Inflammatory macrophage treated with lipopolysaccharide for 1 hour (primary cell): ENCODE data around the gene MORN5.

Experiments used
- DNase-seq, 2 donors: peaks; one replicate each; pipeline ENCODE4 v3.0.0-alpha.2; 2020 to 2022

MORN5 gene

GRCh38 chr9:122218071-122218934 lies 58.6 kb downstream of the MORN5 start:
- DNase-seq = no peak

DNA sequence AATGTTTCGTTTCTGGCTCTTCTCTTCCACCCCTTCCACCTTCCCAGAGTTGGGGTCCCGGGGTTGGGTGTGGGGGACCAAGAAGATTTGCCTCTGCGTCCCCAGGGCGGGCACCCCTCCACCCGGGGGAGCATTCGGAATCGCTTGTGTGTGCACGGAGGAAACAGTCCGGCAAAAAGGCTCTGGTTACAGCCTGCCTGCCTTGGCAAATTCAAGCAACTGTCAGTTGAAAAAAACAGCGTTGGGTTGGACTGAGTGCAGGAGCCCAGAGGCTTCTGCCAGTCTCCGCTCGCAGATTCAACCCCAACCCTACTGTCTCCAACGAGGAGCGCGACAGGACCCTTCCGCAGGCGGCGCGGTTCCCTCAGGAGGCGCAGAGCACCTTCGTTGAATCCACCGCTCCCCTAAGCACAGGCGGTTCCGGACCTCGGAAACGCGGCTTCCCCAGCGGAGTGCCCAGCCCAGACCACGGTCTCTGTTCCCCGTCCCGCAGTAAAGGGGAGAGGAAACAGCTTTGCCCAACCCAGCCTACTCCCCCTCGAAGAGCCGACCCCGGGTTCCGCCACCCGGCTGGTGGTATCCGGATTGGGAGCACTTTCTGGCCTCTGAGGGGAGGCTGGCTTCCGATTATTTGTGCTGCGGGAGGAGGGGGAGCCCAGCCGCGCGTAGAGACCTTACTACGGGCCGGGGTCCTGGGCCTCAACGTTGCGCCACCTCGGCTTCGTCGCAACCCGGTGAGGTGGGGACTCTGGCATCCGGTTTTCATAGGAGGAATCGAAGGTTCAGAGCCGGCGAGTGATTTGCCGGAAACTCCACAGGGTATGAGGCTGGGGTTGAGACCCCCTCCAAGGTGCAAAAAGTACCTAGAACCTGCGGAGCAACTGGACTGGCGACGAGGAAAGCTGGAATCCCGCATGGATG lies 59.5 kb downstream of the MORN5 start:
- DNase-seq = no peak

DNA sequence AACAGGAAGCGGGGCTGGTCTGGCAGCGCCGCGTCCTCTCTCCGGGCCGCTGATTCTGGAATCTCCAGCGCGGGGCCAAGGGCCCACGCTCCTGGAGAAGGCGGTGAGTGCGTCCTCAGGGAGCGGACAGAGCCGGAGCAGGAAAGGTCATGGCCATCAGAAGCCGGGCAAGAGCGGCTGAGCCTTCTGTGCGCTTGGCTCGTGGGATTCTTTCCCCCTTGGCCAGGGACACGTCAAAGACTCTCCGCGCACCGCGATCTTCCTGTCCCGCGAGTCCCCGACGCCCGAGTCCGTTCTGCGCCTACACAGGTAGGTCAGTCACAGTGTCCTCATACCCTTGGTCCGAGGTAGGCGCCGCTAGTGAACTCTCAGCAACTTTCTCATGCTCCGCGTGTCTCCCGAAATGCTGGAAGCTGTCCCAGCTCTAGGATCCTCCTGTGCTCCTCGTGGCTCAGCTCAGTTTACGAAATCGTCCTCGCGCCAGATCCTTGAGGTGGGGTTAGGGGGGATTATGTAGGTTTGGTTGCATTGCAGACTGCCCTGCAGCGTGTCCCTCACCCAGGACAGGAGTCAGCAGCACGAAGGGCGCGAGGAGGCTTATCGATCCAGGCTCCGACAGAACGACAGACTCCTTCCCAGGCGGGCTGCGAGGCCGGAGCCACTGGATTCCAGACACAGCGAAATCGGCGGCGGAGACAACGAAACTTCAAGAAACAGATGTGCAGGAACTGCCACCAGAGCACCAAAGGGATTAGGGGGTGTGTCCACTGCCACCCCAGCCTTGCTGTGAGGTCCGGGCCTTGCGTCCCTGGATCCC lies 60.4 kb downstream of the MORN5 start:
- DNase-seq = no peak

- no peak for DNase-seq
Observed at GRCh38 chr9:122220673-122221182, 61.0 kb downstream of the MORN5 start.

DNA sequence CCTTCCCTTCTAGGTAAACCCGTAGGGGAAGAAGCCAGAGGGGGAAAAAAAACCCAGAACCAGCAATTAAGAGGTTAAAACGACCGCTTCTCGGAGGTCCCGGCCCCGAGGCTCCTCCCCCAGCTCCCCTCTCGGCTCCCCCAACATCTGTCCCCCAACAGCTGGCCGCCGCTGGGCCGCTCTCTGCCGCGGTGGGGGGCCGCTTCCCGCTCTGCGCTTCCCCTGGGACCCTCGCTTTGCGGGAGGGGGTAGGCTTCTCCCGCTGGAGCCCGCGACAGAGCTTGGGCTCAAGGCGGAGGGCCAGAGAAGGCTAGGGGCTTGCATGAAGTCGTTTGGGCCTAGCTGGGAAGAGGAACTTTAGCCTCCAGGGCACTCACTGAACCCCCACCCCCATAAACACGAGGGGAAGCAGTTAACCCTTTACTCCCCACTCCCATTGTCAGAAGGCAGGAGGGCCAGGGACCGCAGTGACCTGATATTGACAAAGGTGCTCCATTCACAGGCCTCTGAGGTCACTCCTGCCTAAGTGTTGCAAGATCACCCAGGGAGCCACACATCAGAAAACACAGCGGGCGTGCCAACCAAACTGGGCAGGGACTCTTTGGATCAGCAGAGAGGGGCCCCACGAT lies 61.6 kb downstream of the MORN5 start:
- DNase-seq = no peak

DNA sequence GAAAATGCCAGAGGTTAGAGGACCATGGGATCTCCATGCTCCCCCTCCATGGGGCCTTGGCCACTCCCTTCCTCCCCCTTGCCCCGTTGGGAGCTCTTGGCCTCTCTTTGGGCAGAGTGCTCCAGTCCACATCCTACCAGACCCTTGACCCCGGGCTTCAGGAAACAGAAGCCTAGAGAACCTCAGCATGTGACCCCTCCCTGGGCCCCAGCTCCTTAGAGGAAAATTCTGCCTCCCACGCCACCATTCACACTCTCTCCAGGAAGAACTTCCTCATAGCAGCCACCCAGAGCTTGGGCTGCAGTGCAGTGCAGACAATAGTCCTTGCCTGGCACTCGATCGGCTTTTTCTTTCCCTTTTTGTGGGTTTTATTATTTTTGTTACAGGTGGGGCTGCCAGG lies 63.1 kb downstream of the MORN5 start:
- peak; percentile 47 to 54 for DNase-seq

DNA sequence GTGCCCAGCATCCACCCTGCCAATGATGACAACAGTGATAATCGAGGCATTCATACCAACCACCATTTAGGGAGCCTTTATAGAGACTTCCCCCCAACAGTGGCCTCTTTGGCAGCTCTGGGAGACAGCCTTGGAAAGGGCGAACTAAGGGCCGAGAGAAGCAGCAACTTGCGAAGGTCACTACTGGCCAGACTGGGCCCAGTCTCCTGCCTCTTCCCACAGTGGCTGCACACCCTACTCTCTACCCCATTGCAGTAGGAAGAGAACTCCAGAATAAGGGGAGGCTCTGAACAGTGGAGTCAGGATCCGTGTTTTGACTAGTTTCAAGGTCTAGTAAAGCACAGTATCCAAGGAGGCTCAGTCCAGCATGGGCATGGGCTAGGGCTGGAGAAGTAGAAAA lies 63.7 kb downstream of the MORN5 start:
- DNase-seq = no peak

- DNase-seq = no peak
Observed at GRCh38 chr9:122225312-122226141, 65.8 kb downstream of the MORN5 start.

DNA sequence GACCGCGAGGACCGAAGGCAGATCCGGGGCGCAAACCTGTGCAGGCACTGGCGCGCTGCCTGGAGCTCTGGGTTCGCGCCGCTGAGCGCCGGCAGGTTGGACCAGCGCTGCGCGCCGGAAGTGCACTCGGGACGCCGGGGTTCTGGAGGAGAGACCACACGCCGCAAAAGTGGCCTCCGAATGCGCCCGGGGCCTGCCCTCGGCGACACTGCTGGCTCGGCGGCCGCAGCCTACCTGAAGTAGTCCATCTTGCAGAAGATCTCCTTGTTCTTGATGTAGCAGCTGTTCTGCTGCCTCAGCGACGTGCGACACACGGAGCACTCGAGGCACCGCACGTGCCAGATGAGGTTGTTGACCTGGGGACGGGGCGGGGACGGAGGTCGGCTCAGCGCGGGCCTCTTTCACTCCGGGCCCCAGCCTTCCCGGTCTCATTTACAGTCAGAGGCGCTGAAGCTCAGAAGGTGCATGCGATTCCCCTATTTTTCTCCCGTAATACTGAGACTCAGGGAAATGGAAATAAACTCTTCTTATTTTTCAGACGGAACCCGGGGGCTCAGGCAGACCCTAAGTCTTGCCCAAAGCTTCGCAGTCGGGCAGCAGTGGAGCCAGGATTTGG lies 66.5 kb downstream of the MORN5 start:
- no peak for DNase-seq

- no peak for DNase-seq
Observed at GRCh38 chr9:122226758-122227574, 67.3 kb downstream of the MORN5 start.

- no peak for DNase-seq
Observed at GRCh38 chr9:122227575-122227900, 67.8 kb downstream of the MORN5 start.

GRCh38 chr9:122228191-122228567 lies 68.5 kb downstream of the MORN5 start:
- no peak for DNase-seq

DNA sequence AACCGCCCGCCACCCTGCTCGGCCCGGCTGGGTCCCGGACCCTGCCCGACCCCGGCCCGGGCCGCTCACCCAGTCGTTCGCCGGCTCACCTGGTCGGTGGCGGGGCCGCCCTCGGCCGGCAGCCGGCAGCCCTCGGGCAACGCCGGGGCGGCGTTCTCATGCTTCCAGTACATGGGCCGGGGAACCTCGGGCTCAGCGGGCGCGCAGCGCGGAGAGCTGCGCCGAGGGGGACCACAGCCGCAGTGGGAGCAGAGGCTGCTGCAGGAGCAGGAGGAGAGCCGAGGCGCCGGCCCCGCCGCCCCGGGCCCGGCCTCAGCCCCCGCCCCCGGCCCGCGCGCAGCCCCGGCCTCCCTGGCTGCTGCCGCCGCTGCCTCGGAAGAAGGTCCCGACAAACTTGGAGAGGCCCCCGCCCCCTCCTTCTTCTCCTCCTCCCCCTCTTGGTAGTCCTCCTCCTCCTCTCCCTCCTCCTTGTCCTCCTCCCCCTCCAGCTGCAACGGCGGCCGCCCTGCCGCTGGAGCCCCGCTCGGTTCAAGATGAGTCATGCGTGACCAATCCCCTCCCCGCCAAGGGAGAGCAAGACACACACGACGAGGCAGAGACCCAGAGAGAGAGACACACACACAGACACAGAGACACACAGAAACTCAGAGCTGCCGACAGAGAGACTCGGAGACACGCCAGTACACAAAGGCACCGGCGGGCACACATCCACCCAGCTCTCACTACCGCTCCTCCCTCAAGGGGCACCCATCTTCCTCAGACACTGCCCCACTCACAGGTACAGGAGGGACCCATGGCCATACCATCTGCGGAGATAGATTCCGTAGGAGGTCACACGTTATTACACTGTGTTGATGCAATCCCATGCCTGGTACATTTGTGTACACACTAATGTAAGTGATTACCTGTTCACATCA lies 69.1 kb downstream of the MORN5 start, which contains the start of gene LHX6:
LHX6 (minus strand) TSS at position 390 of the 917 bp plus-strand sequence; CDS start at position 173, 217 bp downstream.
- no peak for DNase-seq

GRCh38 chr9:122229485-122229837 lies 69.8 kb downstream of the MORN5 start:
- no peak for DNase-seq

DNA sequence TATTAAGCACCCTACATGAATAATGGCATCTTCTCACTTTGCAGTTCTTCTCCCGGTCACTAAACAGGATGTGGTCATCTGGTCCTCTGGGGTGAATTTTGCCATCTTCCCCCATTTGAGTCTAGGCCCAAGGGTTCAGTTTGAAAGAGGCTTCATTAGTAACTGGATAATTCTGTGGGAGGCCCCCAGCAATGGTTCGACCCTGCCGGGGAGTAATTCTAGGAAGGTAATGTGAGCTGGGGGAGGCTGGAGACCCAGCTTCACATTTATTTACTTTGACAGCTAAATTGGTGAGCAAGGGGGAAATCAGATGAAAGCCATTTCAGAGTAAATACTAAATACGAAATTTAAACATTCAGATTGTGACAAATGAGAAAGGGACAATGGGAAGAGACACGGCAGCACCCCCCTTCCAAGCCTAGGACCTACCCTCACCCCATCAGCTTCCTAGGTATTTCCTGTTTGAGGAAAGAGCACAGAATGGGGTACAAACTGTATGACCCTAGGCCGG lies 73.1 kb downstream of the MORN5 start:
- no peak for DNase-seq

DNA sequence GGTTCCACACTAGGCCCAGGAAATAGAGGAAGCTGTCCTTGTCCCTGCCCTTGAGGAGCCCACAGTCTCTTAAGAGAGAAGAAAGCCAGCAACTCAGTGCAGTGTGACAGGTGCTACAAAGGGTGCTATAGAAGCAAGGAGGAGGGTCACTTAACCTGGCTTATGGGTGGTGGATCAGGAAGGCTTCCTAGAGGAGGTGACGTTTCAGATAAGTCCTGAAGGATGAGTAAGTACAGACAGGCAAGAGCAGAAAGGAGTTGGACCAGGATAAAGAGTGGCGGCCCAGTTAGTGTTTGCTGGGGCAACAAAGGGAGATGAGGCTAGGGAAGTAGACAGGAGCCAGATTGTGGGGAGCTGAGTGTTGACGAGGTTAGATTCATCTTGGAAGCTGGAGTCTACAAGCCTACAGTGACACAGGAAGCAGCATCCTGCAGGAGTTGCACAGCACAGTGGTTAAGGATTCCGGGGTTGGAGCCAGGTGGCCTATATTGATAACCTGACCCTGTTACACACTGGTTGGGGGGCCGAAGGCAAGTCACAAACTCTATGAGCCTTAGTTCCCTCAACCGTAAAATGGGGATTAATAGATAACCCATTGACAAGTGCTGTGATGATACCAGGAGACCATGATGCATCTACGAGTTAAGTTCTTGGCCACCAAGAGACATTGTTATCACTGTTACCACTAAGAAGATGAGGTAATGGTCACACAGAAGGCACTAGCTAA lies 74.5 kb downstream of the MORN5 start:
- no peak for DNase-seq

GRCh38 chr9:122236681-122237080 lies 77.0 kb downstream of the MORN5 start:
- DNase-seq = no peak

DNA sequence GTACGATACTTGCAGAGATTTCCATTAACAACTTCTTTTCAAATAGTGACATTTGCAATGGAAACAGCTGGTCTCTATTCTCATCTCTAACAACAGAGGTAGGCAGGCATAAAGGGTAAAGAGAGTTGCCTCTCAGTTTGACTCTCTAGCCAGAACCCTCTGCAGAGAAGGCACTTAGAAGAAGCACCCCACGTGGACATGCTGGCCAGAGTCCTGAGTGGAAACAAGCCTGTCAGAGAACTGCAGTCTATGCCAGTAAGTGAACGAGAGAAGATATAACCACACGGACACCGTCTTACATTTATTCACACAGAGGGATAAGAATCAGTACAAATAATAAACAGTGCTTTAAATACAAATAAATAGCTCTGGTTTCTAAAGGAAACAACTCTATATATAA lies 80.0 kb downstream of the MORN5 start:
- DNase-seq = no peak
